HL-60 (cell line): ENCODE measurements around the gene CAMK1D.

Source experiments
- POLR2AphosphoS5 ChIP-seq: IDR thresholded peaks from 2 replicates; pipeline ENCODE4 v1.6.1; 2012; ENCODE audit warnings: low read depth
- REST ChIP-seq: IDR thresholded peaks from 2 replicates; pipeline ENCODE4 v1.6.1; 2012; ENCODE audit warnings: low read depth; ENCODE audit not compliant: insufficient replicate concordance
- TF ChIP-seq, protein P1 (sequence below): IDR thresholded peaks from one replicate; pipeline ENCODE4 v1.5.1; 2011; ENCODE audit warnings: low read length, control low read depth, inconsistent platforms; ENCODE audit not compliant: insufficient read depth

DNA sequence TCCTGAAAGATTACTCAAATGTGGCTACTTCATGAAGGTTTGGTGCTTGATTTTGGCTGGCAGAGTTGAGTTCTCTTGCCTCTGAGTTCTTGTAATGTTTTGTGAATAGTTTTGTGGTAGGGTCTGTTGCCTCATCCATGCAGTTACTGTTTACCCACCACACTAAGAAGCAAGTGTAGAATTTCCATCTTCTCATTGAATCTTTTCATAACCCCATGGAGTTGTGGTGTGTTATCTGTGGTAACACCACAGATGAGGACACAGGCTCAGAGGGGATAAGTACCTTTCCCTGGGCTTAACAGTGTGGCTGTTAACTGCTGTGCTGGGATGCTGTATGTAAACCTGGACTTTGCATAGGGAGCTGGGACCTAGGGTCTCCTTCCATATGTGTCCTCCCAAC is 186.3 kb downstream of the CAMK1D start:
- TF ChIP-seq, protein P1, sequence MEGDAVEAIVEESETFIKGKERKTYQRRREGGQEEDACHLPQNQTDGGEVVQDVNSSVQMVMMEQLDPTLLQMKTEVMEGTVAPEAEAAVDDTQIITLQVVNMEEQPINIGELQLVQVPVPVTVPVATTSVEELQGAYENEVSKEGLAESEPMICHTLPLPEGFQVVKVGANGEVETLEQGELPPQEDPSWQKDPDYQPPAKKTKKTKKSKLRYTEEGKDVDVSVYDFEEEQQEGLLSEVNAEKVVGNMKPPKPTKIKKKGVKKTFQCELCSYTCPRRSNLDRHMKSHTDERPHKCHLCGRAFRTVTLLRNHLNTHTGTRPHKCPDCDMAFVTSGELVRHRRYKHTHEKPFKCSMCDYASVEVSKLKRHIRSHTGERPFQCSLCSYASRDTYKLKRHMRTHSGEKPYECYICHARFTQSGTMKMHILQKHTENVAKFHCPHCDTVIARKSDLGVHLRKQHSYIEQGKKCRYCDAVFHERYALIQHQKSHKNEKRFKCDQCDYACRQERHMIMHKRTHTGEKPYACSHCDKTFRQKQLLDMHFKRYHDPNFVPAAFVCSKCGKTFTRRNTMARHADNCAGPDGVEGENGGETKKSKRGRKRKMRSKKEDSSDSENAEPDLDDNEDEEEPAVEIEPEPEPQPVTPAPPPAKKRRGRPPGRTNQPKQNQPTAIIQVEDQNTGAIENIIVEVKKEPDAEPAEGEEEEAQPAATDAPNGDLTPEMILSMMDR = no peak
- TF ChIP-seq REST = no peak
- TF ChIP-seq POLR2AphosphoS5 = no peak
